Spleen (tissue), 11 donors: ENCODE results near the gene RPGRIP1L. TPM values are rescaled to one million over a fixed set of nuclear protein-coding genes. Genes with fewer than 3 reads are reported as not detected.

Experiments used
- DNase-seq: peaks from one replicate; pipeline ENCODE4 v3.0.0-alpha.2; 2020
- H3K27ac ChIP-seq, 8 donors: fragments of 200-600 bp; sonication (generic) in 7 of 8; 1 replicate in 4 of 8; 2 replicates in 4 of 8; pipeline versions ENCODE4 v1.5.0 to v1.8.0; 2016 to 2021; ENCODE audit warnings: inconsistent platforms in 4 of 8, mild to moderate bottlenecking in 4 of 8, moderate library complexity in 1 of 8
- H3K27me3 ChIP-seq, 7 donors: fragments of 200-600 bp; sonication (generic) in 6 of 7; replicated peaks in 1 of 7; 1 replicate in 4 of 7; 2 replicates in 3 of 7; pipeline versions ENCODE4 v1.5.0 to v1.8.0; 2016 to 2021; ENCODE audit warnings: inconsistent platforms in 3 of 7, mild to moderate bottlenecking in 1 of 7
- H3K36me3 ChIP-seq, 6 donors: fragments of 200-600 bp; sonication (generic) in 5 of 6; 1 replicate in 4 of 6; 2 replicates in 2 of 6; pipeline versions ENCODE4 v1.5.0 to v1.8.0; 2016 to 2021; ENCODE audit warnings: inconsistent platforms in 2 of 6
- H3K4me1 ChIP-seq, 6 donors: fragments of 200-600 bp; sonication (generic) in 5 of 6; 1 replicate in 3 of 6; 2 replicates in 3 of 6; pipeline versions ENCODE4 v1.5.0 to v1.8.0; 2016 to 2021; ENCODE audit warnings: inconsistent platforms in 3 of 6
- H3K4me3 ChIP-seq, 8 donors: fragments of 200-600 bp; sonication (generic) in 7 of 8; 1 replicate in 4 of 8; 2 replicates in 4 of 8; pipeline versions ENCODE4 v1.5.0 to v1.8.0; 2016 to 2021; ENCODE audit warnings: inconsistent platforms in 4 of 8, mild to moderate bottlenecking in 4 of 8, moderate library complexity in 2 of 8
- H3K9me3 ChIP-seq, 8 donors: fragments of 200-600 bp; sonication (generic) in 7 of 8; 1 replicate in 4 of 8; 2 replicates in 4 of 8; pipeline versions ENCODE4 v1.5.0 to v1.8.0; 2016 to 2021; ENCODE audit warnings: inconsistent platforms in 4 of 8
- CTCF ChIP-seq, 11 experiments: fragments of 200-600 bp in 7 of 11; fragments of 450-650 bp in 4 of 11; sonication (generic) in 4 of 11; IDR thresholded peaks in 8 of 11; conservative IDR thresholded peaks in 3 of 11; 1 replicate in 7 of 11; 2 replicates in 4 of 11; pipeline versions ENCODE4 v1.4.0 to v1.8.0; 2016 to 2021; ENCODE audit warnings: antibody characterized with exemption in 11 of 11, inconsistent platforms in 4 of 11, mild to moderate bottlenecking in 1 of 11
- POLR2A ChIP-seq, 3 donors: fragments of 450-650 bp; IDR thresholded peaks; one replicate each; pipeline ENCODE4 v1.5.1; 2017; ENCODE audit warnings: antibody characterized with exemption in 3 of 3, mild to moderate bottlenecking in 1 of 3
- POLR2AphosphoS5 ChIP-seq, 3 donors: sonication (generic); formaldehyde crosslinking; IDR thresholded peaks; one replicate each; pipeline ENCODE4 v1.5.1; 2017; ENCODE audit warnings: antibody characterized with exemption in 3 of 3
- WGBS, 5 donors: extraction: QIAGEN DNeasy Blood & Tissue Kit in 3 of 5; methylation state at CpG; one replicate each; pipeline versions ENCODE4 v1.1.5 to v1.1.7; 2013 to 2018; 5-methylcytosine and 5-hydroxymethylcytosine counted together
- intact Hi-C: fragments of 100-400 bp; cut with DNase I; formaldehyde crosslinking; loops from one replicate; pipeline ENCODE4 v1.15.0; 2023; ENCODE audit warnings: low total_unique reads
- polyA plus RNA-seq, 3 donors: library from polyadenylated mRNA; stranded (reverse); fragments of 200-250 nt; gene quantifications; one replicate each; pipeline ENCODE4 v1.2.1, GENCODE V29; 2013
- total RNA-seq, 7 donors: library from RNA; depleted of rRNA in 3 of 7; stranded (reverse); fragments of >200 nt in 3 of 7; fragmentation: NEBNext Ultra II Directional in 4 of 7; extraction: Animal tissue kit (Norgen Biotek cat#: 25700) in 4 of 7; gene quantifications; one replicate each; pipeline versions ENCODE4 v1.1.0 to v1.2.1, GENCODE V29; 2016 to 2021
- donor health status: healthy with polysubstance abuse.
- donor health status: DM: no; HTN: no; CAD: no; lungs with moderate emphysema.
- donor health status: DM: no; HTN: no; CAD: no.
- donor health status: Bipolar disorder and iron deficiency.
- donor health status: healthy.
- donor health status: DM: no; HTN: no; CAD: no.
- donor health status: DM: yes; HTN: yes; CAD: no.

The RPGRIP1L gene
- total and polyA plus RNA-seq, 10 donors: 0.65 to 4.4 (median 2.4) TPM

GRCh38 chr16:53632526-53632925 is 71.1 kb downstream of the RPGRIP1L start:
- H3K4me1 ChIP-seq: no peaks in the 10 kb centered on the region
- no peak for DNase-seq
- TF ChIP-seq POLR2A (IDR thresholded peaks at IDR 0.05) (no peak), CTCF (IDR thresholded peaks at IDR 0.05 in 8 of 11, conservative IDR thresholded peaks at IDR 0.05 in 3 of 11) (no peak), POLR2AphosphoS5 (IDR thresholded peaks at IDR 0.05) (no peak)
- no peak overlapping the region for H3K27ac ChIP-seq
- H3K27me3 ChIP-seq: no peaks in the 10 kb centered on the region
- WGBS, 5 donors: 88 to 94% (median 92%) methylated on average over 2 of the region's 2 CpGs
- peaks cover 0 to 10% (median 0%) of the 10 kb centered on the region in 6 donors for H3K36me3 ChIP-seq
- intact Hi-C loops: no loop called here
- no peak overlapping the region for H3K4me3 ChIP-seq
- no peaks in the 10 kb centered on the region for H3K9me3 ChIP-seq

GRCh38 chr16:53631236-53632025 is 72.2 kb downstream of the RPGRIP1L start:
- TF ChIP-seq POLR2AphosphoS5 (IDR thresholded peaks at IDR 0.05) (no peak), POLR2A (IDR thresholded peaks at IDR 0.05) (no peak), CTCF (IDR thresholded peaks at IDR 0.05 in 8 of 11, conservative IDR thresholded peaks at IDR 0.05 in 3 of 11) (no peak)
- no peak overlapping the region for H3K4me3 ChIP-seq
- 90 to 96% (median 91%) methylated on average over 8 of the region's 8 CpGs for WGBS, 5 donors

GRCh38 chr16:53629607-53630312 is 73.9 kb downstream of the RPGRIP1L start:
- Histone ChIP-seq H3K36me3 (peaks cover 0 to 5% (median 0%) of the 10 kb centered on the region in 6 donors), H3K9me3 (no peaks in the 10 kb centered on the region), H3K4me1 (no peaks in the 10 kb centered on the region), H3K4me3 (no peak overlapping the region), H3K27ac (no peak overlapping the region), H3K27me3 (no peaks in the 10 kb centered on the region)
- no peak for TF ChIP-seq POLR2AphosphoS5 (IDR thresholded peaks at IDR 0.05)
- no peak for TF ChIP-seq CTCF (IDR thresholded peaks at IDR 0.05 in 8 of 11, conservative IDR thresholded peaks at IDR 0.05 in 3 of 11)
- TF ChIP-seq POLR2A (IDR thresholded peaks at IDR 0.05): no peak
- 80 to 86% (median 83%) methylated on average over 6 of the region's 6 CpGs for WGBS, 5 donors
- no peak for DNase-seq
- intact Hi-C loops: no loop called here

More at GRCh38 chr16:53631236-53632025, 72.2 kb downstream of the RPGRIP1L start:
- Histone ChIP-seq H3K36me3 (peaks cover 0 to 10% (median 0%) of the 10 kb centered on the region in 6 donors), H3K27ac (no peak overlapping the region), H3K27me3 (no peaks in the 10 kb centered on the region), H3K9me3 (no peaks in the 10 kb centered on the region), H3K4me1 (no peaks in the 10 kb centered on the region)
- no peak for DNase-seq
- intact Hi-C loops: no loop called here

GRCh38 chr16:53629151-53629550 is 74.5 kb downstream of the RPGRIP1L start:
- TF ChIP-seq POLR2AphosphoS5 (IDR thresholded peaks at IDR 0.05): no peak
- no peak for TF ChIP-seq POLR2A (IDR thresholded peaks at IDR 0.05)
- no peak for TF ChIP-seq CTCF (IDR thresholded peaks at IDR 0.05 in 8 of 11, conservative IDR thresholded peaks at IDR 0.05 in 3 of 11)
- no peaks in the 10 kb centered on the region for H3K27me3 ChIP-seq
- DNase-seq: no peak
- intact Hi-C loops: no loop called here
- no peaks in the 10 kb centered on the region for H3K36me3 ChIP-seq
- H3K9me3 ChIP-seq: no peaks in the 10 kb centered on the region
- no peak overlapping the region for H3K27ac ChIP-seq
- H3K4me3 ChIP-seq: no peak overlapping the region
- 61 to 78% (median 75%) methylated on average over 2 of the region's 2 CpGs for WGBS, 5 donors
- no peaks in the 10 kb centered on the region for H3K4me1 ChIP-seq
